Testis (tissue), 3 donors: Measurements from ENCODE around the gene ARL4A. TPM values are rescaled to one million over a fixed set of nuclear protein-coding genes. Genes with fewer than 3 reads are reported as not detected.

ENCODE experiments used
- DNase-seq: peaks from one replicate; pipeline ENCODE4 v3.0.0-alpha.2; 2019
- H3K27ac ChIP-seq, 2 donors: fragments of 200-600 bp; sonication (generic); one replicate each; pipeline ENCODE4 v1.5.1; 2019
- H3K27me3 ChIP-seq: fragments of 200-600 bp; sonication (generic); one replicate; pipeline ENCODE4 v1.5.1; 2019
- H3K36me3 ChIP-seq: fragments of 200-600 bp; sonication (generic); one replicate; pipeline ENCODE4 v1.5.1; 2017; ENCODE audit warnings: low read depth; ENCODE audit errors: missing control alignments
- H3K4me1 ChIP-seq: fragments of 200-600 bp; sonication (generic); one replicate; pipeline ENCODE4 v1.5.1; 2019
- H3K4me3 ChIP-seq, 2 donors: fragments of 200-600 bp; sonication (generic); one replicate each; pipeline ENCODE4 v1.5.1; 2017 to 2019
- H3K9me3 ChIP-seq: fragments of 200-600 bp; sonication (generic); one replicate; pipeline ENCODE4 v1.5.1; 2017
- POLR2A ChIP-seq: fragments of 450-650 bp; IDR thresholded peaks from one replicate; pipeline ENCODE4 v1.6.1; 2017; ENCODE audit warnings: antibody characterized with exemption, mild to moderate bottlenecking, moderate library complexity
- WGBS, 2 donors: methylation state at CpG; one replicate each; pipeline ENCODE4 v1.1.5; 2018; 5-methylcytosine and 5-hydroxymethylcytosine counted together
- intact Hi-C: fragments of 100-400 bp; cut with DNase I; formaldehyde crosslinking; loops from one replicate; pipeline ENCODE4 v1.15.1; 2023; ENCODE audit warnings: low total_unique reads
- polyA plus RNA-seq: library from polyadenylated mRNA; stranded (reverse); fragments of 350-450 nt; fragmentation: Illumina TruSeq; extraction: RNeasy Lipid Tissue Mini Kit (QIAGEN cat#74804); gene quantifications from one replicate; pipeline ENCODE4 v1.2.3, GENCODE V29; 2014; ENCODE audit warnings: low read depth, low replicate concordance; ENCODE audit not compliant: insufficient read depth
- total RNA-seq, 2 donors: library from RNA; depleted of rRNA; stranded (reverse); fragments of >200 nt; gene quantifications; one replicate each; pipeline ENCODE4 v1.2.3, GENCODE V29; 2016
- TF ChIP-seq, protein P1 (sequence below), 3 experiments: fragments of 450-650 bp in 2 of 3; fragments of 200-600 bp in 1 of 3; sonication (generic) in 1 of 3; IDR thresholded peaks; one replicate each; pipeline ENCODE4 v1.5.1; 2016 to 2019; ENCODE audit warnings: antibody characterized with exemption in 3 of 3, mild to moderate bottlenecking in 2 of 3, moderate library complexity in 1 of 3

ARL4A gene
- total and polyA plus RNA-seq, 3 donors from 2014 or later: 60.8 to 344 (median 153) TPM

DNA sequence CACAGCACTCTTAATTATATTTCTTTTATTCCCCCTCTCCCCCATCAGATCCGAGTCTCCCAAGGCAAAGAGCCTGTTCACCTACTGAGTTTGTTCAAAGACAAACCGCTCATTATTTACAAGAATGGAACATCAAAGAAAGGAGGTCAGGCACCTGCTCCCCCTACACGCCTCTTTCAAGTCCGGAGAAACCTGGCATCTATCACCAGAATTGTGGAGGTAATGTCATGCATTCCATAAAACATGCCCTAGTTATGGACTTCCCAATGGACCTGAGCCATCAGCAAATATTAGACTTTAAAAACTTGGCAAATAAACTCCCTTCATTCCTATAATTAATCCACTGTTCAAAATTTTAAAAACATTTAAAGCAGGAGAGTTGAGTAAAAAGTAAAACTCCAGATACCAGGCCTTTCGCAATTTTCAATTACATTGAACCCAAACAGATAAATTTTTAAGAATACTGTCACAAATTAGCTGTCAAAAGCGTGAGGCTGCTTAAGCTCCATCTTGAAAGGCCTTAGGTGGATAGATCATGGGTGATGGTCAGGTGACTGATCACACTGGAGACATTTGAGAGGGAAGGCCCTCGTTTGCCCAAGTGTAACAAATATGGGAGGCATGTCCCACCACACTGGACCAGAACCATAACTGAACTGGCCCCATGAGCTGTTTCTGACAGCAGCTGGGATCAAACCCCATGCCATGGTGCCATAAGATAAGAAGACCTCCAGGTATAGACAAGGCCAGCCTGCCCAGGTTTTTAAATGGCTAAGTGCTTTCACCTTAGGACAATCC lies 46.9 kb upstream of the ARL4A start:
- intact Hi-C loops: no loop called here
- TF ChIP-seq POLR2A: no peak
- TF ChIP-seq, protein P1, sequence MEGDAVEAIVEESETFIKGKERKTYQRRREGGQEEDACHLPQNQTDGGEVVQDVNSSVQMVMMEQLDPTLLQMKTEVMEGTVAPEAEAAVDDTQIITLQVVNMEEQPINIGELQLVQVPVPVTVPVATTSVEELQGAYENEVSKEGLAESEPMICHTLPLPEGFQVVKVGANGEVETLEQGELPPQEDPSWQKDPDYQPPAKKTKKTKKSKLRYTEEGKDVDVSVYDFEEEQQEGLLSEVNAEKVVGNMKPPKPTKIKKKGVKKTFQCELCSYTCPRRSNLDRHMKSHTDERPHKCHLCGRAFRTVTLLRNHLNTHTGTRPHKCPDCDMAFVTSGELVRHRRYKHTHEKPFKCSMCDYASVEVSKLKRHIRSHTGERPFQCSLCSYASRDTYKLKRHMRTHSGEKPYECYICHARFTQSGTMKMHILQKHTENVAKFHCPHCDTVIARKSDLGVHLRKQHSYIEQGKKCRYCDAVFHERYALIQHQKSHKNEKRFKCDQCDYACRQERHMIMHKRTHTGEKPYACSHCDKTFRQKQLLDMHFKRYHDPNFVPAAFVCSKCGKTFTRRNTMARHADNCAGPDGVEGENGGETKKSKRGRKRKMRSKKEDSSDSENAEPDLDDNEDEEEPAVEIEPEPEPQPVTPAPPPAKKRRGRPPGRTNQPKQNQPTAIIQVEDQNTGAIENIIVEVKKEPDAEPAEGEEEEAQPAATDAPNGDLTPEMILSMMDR (IDR thresholded peaks at IDR 0.05): no peak
- Histone ChIP-seq H3K4me3 (no peak overlapping the region), H3K36me3 (no peaks in the 10 kb centered on the region), H3K4me1 (no peaks in the 10 kb centered on the region), H3K27me3 (no peaks in the 10 kb centered on the region), H3K9me3 (no peaks in the 10 kb centered on the region), H3K27ac (no peak overlapping the region)
- no peak for DNase-seq
- WGBS, 2 donors: 78 to 79% methylated on average over 7 of the region's 7 CpGs

DNA sequence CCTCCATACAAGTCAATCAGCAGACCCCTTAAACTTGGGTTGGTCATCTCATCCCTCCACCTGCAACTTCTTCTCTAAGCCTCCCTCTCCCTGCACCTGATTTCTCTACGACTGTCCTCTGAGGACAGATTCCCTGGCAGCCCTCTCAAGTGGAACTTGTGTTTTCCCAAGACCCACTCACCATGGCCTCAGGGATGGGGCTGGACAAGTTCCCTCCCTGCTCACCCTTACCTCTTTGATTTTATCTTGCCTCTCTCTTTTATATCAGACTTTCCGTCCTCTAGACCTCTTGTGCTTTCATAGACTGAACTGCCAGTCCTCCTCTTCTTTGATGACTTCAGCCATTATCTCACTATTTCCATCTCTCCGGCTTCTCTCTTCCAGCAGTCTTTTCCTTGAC lies 46.2 kb upstream of the ARL4A start:
- Histone ChIP-seq H3K27ac (no peak overlapping the region), H3K4me1 (no peaks in the 10 kb centered on the region), H3K27me3 (no peaks in the 10 kb centered on the region), H3K36me3 (no peaks in the 10 kb centered on the region), H3K4me3 (no peak overlapping the region), H3K9me3 (no peaks in the 10 kb centered on the region)
- TF ChIP-seq, protein P1 (IDR thresholded peaks at IDR 0.05): no peak
- TF ChIP-seq POLR2A: no peak
- no peak for DNase-seq
- WGBS, 2 donors: 94% methylated on average over 2 of the region's 3 CpGs
- intact Hi-C loops: no loop called here

DNA sequence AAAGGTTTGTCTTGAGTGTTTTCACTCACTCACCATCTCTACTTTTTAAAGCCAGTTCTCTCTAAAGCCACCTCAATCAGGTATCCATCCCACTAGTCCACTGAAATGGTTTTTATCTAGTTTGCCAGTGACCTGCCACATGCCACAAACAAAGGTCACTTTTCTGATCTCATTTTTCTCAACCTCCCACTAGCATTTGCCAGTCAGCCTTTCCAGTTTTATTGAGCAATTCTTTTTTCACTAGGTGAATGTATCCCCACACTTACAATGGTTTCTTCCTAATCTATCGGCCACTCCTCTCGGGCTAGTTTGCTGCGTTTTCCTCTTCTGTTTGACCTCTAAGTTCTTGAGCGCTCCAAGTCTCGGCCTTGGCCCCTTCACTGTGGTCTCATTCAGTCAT lies 44.9 kb upstream of the ARL4A start:
- Histone ChIP-seq H3K27ac (no peak overlapping the region), H3K27me3 (no peaks in the 10 kb centered on the region), H3K9me3 (no peaks in the 10 kb centered on the region), H3K4me3 (no peak overlapping the region), H3K36me3 (no peaks in the 10 kb centered on the region), H3K4me1 (no peaks in the 10 kb centered on the region)
- intact Hi-C loops: no loop called here
- TF ChIP-seq POLR2A: no peak
- TF ChIP-seq, protein P1 (IDR thresholded peaks at IDR 0.05): no peak
- 88 to 90% methylated on average over 5 of the region's 5 CpGs for WGBS, 2 donors
- no peak for DNase-seq

DNA sequence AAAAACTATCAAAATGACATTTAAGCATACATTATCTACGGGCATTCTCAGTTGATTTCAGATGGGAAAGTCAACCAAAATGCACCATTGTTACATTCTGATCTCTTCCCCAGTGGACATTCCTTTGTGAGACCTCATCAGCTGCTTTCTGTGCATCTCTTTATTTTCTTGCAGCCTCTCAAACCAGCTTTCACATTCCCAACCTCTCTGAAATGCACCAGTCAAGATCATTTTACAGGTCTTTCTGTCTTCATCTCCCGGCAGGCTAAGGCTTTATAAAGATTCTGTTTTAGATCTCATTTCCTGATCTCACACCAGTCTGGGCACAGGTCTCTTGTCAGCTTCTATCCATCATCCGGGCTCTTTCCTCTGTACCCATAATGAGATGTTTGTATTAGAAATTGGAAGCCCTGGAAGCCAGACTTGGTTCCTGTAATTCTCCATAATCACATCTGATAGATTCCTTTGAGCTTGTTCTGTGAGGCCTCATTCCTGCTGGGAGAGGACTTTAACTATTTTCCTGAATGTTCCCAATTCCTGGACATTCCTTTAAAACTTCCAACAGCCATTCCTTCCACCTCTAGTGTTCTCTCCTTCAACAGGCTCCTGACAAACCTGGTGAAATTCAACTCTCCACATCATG lies 44.3 kb upstream of the ARL4A start:
- Histone ChIP-seq H3K27ac (no peak overlapping the region), H3K9me3 (no peaks in the 10 kb centered on the region), H3K36me3 (no peaks in the 10 kb centered on the region), H3K4me1 (no peaks in the 10 kb centered on the region), H3K27me3 (no peaks in the 10 kb centered on the region), H3K4me3 (no peak overlapping the region)
- no peak for TF ChIP-seq POLR2A
- TF ChIP-seq, protein P1 (IDR thresholded peaks at IDR 0.05): no peak
- 89 to 91% methylated on average over 3 of the region's 3 CpGs for WGBS, 2 donors
- DNase-seq: no peak
- intact Hi-C loops: no loop called here
